Nephron progenitor cell (in vitro differentiated cells): ENCODE data around the gene SF3B2.

ENCODE experiments used
- DNase-seq: peaks from one replicate; pipeline ENCODE4 v3.0.0; 2021
- H3K27ac Mint-ChIP-seq: 2 replicates; pipeline ENCODE4 v1.8.0; 2021; ENCODE audit warnings: mild to moderate bottlenecking, moderate library complexity, mixed read lengths
- H3K27me3 Mint-ChIP-seq: 2 replicates; pipeline ENCODE4 v1.8.0; 2021; ENCODE audit warnings: mild to moderate bottlenecking, low read depth, mixed read lengths; ENCODE audit not compliant: poor library complexity
- H3K36me3 Mint-ChIP-seq: 2 replicates; pipeline ENCODE4 v1.8.0; 2021; ENCODE audit warnings: low read depth, mixed read lengths
- H3K4me1 Mint-ChIP-seq: 2 replicates; pipeline ENCODE4 v1.8.0; 2021; ENCODE audit warnings: mixed read lengths
- H3K4me3 Mint-ChIP-seq: 2 replicates; pipeline ENCODE4 v1.8.0; 2021; ENCODE audit warnings: mild to moderate bottlenecking, moderate library complexity, mixed read lengths
- H3K9me3 Mint-ChIP-seq: 2 replicates; pipeline ENCODE4 v1.8.0; 2021; ENCODE audit warnings: mild to moderate bottlenecking, moderate library complexity, mixed read lengths
- TF ChIP-seq, protein P1 (sequence below): fragments of 200-600 bp; sonication (generic); IDR thresholded peaks from 2 replicates; pipeline ENCODE4 v1.5.0; 2021; ENCODE audit warnings: antibody characterized with exemption

Gene SF3B2

DNA sequence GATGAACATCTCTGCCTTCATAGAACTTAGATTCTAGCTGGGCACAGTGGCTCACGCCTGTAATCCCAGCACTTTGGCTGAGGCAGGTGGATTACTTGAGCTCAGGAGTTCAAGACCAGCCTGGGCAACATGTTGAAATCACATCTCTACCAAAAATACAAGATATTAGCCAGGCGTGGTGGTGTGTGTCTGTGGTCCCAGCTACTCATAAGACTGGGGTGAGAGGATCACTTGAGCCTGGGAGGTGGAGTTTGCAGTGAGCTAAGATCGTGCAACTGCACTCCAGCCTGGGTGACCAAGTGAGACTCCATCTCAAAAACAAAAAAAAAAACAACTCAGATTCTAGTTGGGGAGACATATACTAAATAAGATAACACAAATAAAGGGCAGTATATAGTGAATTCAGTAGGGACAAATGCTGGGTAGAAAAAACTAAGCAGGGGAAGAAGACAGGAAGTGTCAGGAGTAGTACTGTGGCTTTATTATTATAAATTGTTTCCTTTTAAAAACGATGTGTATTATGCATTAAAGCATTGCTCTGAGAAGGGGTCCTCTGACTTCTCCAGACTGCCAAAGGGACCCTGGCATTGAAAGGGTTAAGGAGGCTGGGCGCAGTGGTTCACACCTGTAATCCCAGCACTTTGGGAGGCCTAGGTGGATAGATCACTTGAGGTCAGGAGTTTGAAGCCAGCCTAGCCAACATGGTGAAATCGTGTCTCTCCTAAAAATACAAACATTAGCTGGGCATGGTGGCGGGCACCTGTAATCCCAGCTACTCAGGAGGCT lies 64.6 kb downstream of the SF3B2 start:
- H3K36me3 Mint-ChIP-seq = no peaks in the 10 kb centered on the region
- TF ChIP-seq, protein P1, sequence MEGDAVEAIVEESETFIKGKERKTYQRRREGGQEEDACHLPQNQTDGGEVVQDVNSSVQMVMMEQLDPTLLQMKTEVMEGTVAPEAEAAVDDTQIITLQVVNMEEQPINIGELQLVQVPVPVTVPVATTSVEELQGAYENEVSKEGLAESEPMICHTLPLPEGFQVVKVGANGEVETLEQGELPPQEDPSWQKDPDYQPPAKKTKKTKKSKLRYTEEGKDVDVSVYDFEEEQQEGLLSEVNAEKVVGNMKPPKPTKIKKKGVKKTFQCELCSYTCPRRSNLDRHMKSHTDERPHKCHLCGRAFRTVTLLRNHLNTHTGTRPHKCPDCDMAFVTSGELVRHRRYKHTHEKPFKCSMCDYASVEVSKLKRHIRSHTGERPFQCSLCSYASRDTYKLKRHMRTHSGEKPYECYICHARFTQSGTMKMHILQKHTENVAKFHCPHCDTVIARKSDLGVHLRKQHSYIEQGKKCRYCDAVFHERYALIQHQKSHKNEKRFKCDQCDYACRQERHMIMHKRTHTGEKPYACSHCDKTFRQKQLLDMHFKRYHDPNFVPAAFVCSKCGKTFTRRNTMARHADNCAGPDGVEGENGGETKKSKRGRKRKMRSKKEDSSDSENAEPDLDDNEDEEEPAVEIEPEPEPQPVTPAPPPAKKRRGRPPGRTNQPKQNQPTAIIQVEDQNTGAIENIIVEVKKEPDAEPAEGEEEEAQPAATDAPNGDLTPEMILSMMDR = no peak
- H3K27me3 Mint-ChIP-seq = no peaks in the 10 kb centered on the region
- H3K9me3 Mint-ChIP-seq = no peaks in the 10 kb centered on the region
- no peak overlapping the region for H3K4me3 Mint-ChIP-seq
- H3K4me1 Mint-ChIP-seq = peaks cover 50% of the 10 kb centered on the region
- H3K27ac Mint-ChIP-seq = peak overlapping the region; percentile 53
- no peak for DNase-seq

DNA sequence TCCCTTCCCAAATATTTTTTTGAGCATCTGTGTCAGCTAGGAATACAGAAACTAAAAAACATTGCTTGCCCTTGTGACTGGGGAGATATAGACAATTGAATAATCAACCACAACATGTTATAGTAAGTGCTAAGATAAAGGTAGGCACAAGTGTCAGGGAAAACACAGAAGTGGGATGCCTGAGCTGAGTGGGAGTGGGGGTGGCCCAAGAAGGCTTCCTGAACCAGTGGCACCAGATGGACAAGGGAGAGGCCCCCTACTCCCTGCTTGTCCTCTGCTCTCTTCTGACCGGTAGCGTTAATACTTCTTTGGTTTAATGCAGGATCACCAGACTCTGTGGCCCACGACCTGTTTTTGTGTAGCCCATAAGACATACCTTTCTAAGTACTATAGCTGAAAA lies 66.7 kb downstream of the SF3B2 start:
- Mint-ChIP-seq H3K36me3 (peaks cover 5% of the 10 kb centered on the region), H3K27me3 (no peaks in the 10 kb centered on the region), H3K4me1 (peaks cover 44% of the 10 kb centered on the region), H3K9me3 (peaks cover 4% of the 10 kb centered on the region), H3K27ac (no peak overlapping the region), H3K4me3 (no peak overlapping the region)
- DNase-seq = no peak
- TF ChIP-seq, protein P1 = no peak
